Activated T-helper 1 cell treated with anti-CD3 and anti-CD28 coated beads, Interleukin-12 subunit alpha, Interleukin-12 subunit beta, Interleukin-2, Interleukin-4 antibody, amounts not matched to agents 30 ng/mL and 10 ng/mL and 1 ng/mL, durations not matched to agents 14 hours and 24 hours and 36 hours (primary cell): ENCODE data around the gene ATP9A. TPM values are rescaled to one million over a fixed set of nuclear protein-coding genes. Genes with fewer than 3 reads are reported as not detected.

Experiments used
- DNase-seq: peaks from one replicate; pipeline ENCODE4 v3.0.0; 2021; ENCODE audit warnings: low spot score
- H3K27ac Mint-ChIP-seq: one replicate; pipeline ENCODE4 v1.8.0; 2021; ENCODE audit warnings: mild to moderate bottlenecking, mixed read lengths
- H3K27me3 Mint-ChIP-seq: one replicate; pipeline ENCODE4 v1.8.0; 2022; ENCODE audit warnings: mild to moderate bottlenecking, moderate library complexity, mixed read lengths; ENCODE audit not compliant: insufficient read depth
- H3K36me3 Mint-ChIP-seq: one replicate; pipeline ENCODE4 v1.8.0; 2021; ENCODE audit warnings: low read depth, mixed read lengths
- H3K4me1 Mint-ChIP-seq: one replicate; pipeline ENCODE4 v1.8.0; 2021; ENCODE audit warnings: low read depth, mixed read lengths
- H3K4me3 Mint-ChIP-seq: one replicate; pipeline ENCODE4 v1.8.0; 2021; ENCODE audit warnings: mild to moderate bottlenecking, moderate library complexity, mixed read lengths
- H3K9me3 Mint-ChIP-seq: one replicate; pipeline ENCODE4 v1.8.0; 2021; ENCODE audit warnings: mixed read lengths
- intact Hi-C: fragments of 100-400 bp; cut with micrococcal nuclease; formaldehyde crosslinking; loops from one replicate; pipeline ENCODE4 v1.15.1; 2024
- total RNA-seq: library from RNA; stranded (reverse); gene quantifications from 2 replicates; pipeline ENCODE4 v1.2.3, GENCODE V29; 2022

ATP9A gene
- total RNA-seq, 1 donor from 2014 or later, result 20.6 TPM

DNA sequence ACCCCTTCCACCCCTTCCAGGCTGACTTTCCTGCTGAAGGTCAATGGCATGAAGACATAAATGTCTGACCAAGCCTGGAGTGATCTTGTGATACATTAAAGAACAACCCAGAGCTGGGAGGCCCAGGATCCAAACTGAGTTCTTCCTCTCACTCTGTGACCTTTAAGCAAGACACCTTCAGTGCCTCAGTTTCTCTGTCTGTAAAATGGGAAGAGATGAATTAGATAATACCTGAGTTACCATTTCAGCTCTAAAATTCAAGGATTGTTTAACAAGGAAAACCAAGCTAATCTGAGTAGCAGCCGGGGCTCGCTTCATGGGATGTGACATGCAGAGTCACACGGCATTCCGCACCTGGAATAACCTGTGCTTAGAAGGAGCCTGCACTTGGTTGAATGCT is 218.7 kb downstream of the ATP9A start:
- no peak overlapping the region for H3K4me3 Mint-ChIP-seq
- no peak overlapping the region for H3K27ac Mint-ChIP-seq
- no peak for DNase-seq
- H3K27me3 Mint-ChIP-seq, result peaks cover 37% of the 10 kb centered on the region
- intact Hi-C loops, result no loop called here
- no peaks in the 10 kb centered on the region for H3K9me3 Mint-ChIP-seq
- no peaks in the 10 kb centered on the region for H3K36me3 Mint-ChIP-seq
- H3K4me1 Mint-ChIP-seq, result peaks cover 6% of the 10 kb centered on the region

DNA sequence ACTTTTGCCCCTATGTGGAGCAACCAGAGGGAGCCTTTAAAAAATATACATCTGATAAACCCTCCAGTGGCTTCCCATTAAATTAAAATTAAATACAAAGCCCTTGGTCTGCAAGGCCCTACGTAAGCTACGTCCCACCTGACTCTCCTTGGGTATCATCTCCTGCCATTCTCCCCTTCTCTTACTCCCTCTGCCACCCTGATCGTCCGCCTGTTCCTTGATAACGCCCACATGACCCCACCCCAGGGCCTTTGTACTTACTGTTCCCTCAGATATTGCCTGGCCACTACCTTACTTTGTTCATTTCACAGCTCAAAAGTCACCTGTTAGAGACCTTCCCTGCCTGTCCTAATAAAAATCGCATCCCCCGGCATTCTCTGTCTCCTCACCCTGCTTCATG is 220.2 kb downstream of the ATP9A start:
- DNase-seq, result no peak
- intact Hi-C loops, result no loop called here

More for the DNA sequence above, 220.2 kb downstream of the ATP9A start:
- H3K4me1 Mint-ChIP-seq, result peaks cover 6% of the 10 kb centered on the region
- H3K36me3 Mint-ChIP-seq, result peaks cover 1% of the 10 kb centered on the region
- H3K4me3 Mint-ChIP-seq, result no peak overlapping the region
- H3K27me3 Mint-ChIP-seq, result peaks cover 34% of the 10 kb centered on the region
- no peak overlapping the region for H3K27ac Mint-ChIP-seq
- H3K9me3 Mint-ChIP-seq, result no peaks in the 10 kb centered on the region

Other genes with a start within 250 kb of the ATP9A start
- gene NFATC2, start 225.7 kb downstream of the ATP9A start, total RNA-seq, result 84.0 and 86.4 TPM in 2 replicates
- 0.54 and 1.0 TPM in 2 replicates for gene SALL4, start 34.1 kb upstream of the ATP9A start, total RNA-seq